Type B pancreatic cell (in vitro differentiated cells): ENCODE data around the gene PRKCQ. TPM values are rescaled to one million over a fixed set of nuclear protein-coding genes. Genes with fewer than 3 reads are reported as not detected.

Source experiments
- DNase-seq: peaks from one replicate; pipeline ENCODE4 v3.0.0; 2021; ENCODE audit warnings: mixed read lengths; ENCODE audit not compliant: unreplicated experiment; ENCODE audit errors: extremely low spot score
- H3K27ac Mint-ChIP-seq: 2 replicates; pipeline ENCODE4 v1.8.0; 2021; ENCODE audit warnings: mild to moderate bottlenecking, mixed read lengths
- H3K27me3 Mint-ChIP-seq: 2 replicates; pipeline ENCODE4 v1.8.0; 2021; ENCODE audit warnings: mixed read lengths
- H3K36me3 Mint-ChIP-seq: 2 replicates; pipeline ENCODE4 v1.8.0; 2021; ENCODE audit warnings: mixed read lengths
- H3K4me1 Mint-ChIP-seq: one replicate; pipeline ENCODE4 v1.8.0; 2021; ENCODE audit warnings: mixed read lengths; ENCODE audit not compliant: unreplicated experiment
- H3K4me3 Mint-ChIP-seq: 2 replicates; pipeline ENCODE4 v1.8.0; 2021; ENCODE audit warnings: mild to moderate bottlenecking, mixed read lengths
- H3K9me3 Mint-ChIP-seq: 2 replicates; pipeline ENCODE4 v1.8.0; 2021; ENCODE audit warnings: mixed read lengths
- total RNA-seq: library from RNA; stranded (reverse); gene quantifications from 2 replicates; pipeline ENCODE4 v1.2.1, GENCODE V29; 2021; ENCODE audit warnings: low replicate concordance
- TF ChIP-seq, protein P1 (sequence below): fragments of 200-600 bp; sonication (generic); conservative IDR thresholded peaks from 2 replicates; pipeline ENCODE4 v1.5.0; 2021; ENCODE audit warnings: antibody characterized with exemption, mild to moderate bottlenecking

The PRKCQ gene
- total RNA-seq, 1 donor from 2014 or later, result 2.0 TPM

DNA sequence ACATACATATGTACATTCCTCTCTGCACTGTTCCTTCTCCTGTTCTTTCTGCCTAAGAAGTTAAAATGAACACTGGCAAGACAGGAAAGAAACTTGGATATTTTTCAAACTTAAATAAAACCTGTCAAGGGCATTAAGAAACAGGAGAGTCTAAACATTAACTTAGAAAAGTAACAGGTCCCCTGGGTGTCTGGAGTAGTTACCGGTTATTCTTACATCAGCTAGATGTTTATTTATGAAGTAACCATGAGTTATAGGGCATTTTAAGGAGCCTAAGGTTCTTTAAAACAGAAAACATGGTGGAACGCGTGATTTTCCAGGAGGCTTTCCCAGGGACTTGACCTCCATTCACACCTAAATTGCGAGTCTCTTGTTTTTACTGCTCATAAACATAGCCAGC lies 148.2 kb downstream of the PRKCQ start:
- no peaks in the 10 kb centered on the region for H3K4me1 Mint-ChIP-seq
- TF ChIP-seq, protein P1, sequence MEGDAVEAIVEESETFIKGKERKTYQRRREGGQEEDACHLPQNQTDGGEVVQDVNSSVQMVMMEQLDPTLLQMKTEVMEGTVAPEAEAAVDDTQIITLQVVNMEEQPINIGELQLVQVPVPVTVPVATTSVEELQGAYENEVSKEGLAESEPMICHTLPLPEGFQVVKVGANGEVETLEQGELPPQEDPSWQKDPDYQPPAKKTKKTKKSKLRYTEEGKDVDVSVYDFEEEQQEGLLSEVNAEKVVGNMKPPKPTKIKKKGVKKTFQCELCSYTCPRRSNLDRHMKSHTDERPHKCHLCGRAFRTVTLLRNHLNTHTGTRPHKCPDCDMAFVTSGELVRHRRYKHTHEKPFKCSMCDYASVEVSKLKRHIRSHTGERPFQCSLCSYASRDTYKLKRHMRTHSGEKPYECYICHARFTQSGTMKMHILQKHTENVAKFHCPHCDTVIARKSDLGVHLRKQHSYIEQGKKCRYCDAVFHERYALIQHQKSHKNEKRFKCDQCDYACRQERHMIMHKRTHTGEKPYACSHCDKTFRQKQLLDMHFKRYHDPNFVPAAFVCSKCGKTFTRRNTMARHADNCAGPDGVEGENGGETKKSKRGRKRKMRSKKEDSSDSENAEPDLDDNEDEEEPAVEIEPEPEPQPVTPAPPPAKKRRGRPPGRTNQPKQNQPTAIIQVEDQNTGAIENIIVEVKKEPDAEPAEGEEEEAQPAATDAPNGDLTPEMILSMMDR, result no peak
- no peaks in the 10 kb centered on the region for H3K9me3 Mint-ChIP-seq
- H3K36me3 Mint-ChIP-seq, result no peaks in the 10 kb centered on the region
- no peak overlapping the region for H3K4me3 Mint-ChIP-seq
- no peak overlapping the region for H3K27ac Mint-ChIP-seq
- peaks cover 7% of the 10 kb centered on the region for H3K27me3 Mint-ChIP-seq
- DNase-seq, result no peak

DNA sequence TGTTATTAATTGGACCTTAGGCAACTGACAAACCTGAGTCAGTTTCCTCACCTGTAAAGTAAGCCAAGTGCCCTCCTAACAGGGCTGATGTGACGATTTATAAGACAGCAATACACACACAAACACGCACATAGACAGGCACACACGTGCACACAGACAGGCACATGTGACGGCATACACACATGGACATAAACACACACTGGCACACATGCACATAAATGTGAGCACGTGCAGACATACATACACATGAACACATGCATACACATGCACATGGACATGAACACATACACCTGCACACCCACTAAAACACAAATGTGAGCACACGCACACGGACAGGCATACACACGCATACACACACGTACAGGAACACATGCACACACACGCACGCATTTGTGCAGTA lies 148.9 kb downstream of the PRKCQ start:
- Mint-ChIP-seq H3K27me3 (peaks cover 7% of the 10 kb centered on the region), H3K27ac (no peak overlapping the region), H3K4me3 (no peak overlapping the region), H3K36me3 (no peaks in the 10 kb centered on the region), H3K4me1 (no peaks in the 10 kb centered on the region), H3K9me3 (no peaks in the 10 kb centered on the region)
- TF ChIP-seq, protein P1, result no peak
- no peak for DNase-seq

DNA sequence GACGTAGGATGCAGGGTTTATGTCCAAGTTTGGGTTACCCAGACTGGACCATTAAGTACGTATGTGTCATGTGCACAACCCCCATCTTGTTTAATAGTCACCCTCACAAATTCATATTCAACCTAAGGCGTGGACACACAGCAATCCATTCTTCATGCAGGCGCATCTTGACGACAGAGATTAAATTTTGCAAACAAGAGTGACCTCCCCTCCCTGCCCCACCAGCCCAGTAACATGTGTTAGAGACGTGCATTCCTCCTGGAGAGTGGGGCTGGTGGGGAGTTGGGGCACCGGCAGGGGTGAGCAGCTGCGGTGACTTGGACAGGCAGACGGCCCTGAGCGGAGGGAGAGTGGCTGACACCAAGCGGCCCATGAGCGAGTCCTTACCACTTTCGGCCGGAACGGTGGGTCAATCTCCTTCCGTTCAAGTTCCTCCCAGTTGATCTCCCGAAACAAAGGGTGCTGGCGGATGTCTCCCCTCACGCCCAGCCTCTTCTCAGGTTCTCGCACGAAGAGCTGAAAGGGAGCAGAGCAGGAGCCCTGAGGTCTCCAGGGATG lies 149.6 kb downstream of the PRKCQ start:
- H3K27me3 Mint-ChIP-seq, result peaks cover 7% of the 10 kb centered on the region
- H3K9me3 Mint-ChIP-seq, result no peaks in the 10 kb centered on the region
- no peak overlapping the region for H3K27ac Mint-ChIP-seq
- no peaks in the 10 kb centered on the region for H3K4me1 Mint-ChIP-seq
- no peaks in the 10 kb centered on the region for H3K36me3 Mint-ChIP-seq
- DNase-seq, result peak; percentile 60
- TF ChIP-seq, protein P1, result no peak
- H3K4me3 Mint-ChIP-seq, result no peak overlapping the region

DNA sequence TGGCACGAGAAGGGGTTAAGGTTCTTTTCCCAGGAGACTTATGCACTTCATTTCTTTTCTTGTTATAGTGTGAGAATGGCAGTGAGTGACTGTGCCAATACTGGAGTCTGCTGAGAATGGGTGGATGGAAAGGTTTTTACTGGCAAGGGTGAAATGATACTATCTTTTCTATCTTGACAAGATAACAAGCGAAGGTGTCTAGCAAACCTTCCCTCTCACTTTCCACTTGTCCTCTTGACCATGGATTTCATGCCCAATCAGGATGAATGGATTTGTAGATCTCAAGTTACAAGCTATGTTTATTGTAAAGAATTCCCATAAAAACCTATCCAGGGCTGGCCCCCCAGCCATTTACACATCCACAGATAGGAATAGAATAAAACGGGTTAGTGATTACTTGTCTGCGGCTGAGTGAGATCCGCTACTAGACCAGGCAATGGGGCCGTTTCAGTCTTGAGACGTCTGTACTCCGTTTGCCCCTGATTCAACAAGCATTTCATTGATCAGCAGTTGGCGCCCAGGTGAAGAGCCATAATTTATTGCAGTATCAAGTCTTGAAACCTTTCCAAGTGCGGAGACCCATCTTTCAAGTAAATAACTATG lies 152.6 kb downstream of the PRKCQ start:
- Mint-ChIP-seq H3K27me3 (peaks cover 11% of the 10 kb centered on the region), H3K27ac (no peak overlapping the region), H3K36me3 (no peaks in the 10 kb centered on the region), H3K4me3 (no peak overlapping the region), H3K9me3 (no peaks in the 10 kb centered on the region), H3K4me1 (no peaks in the 10 kb centered on the region)
- TF ChIP-seq, protein P1, result no peak
- DNase-seq, result no peak

DNA sequence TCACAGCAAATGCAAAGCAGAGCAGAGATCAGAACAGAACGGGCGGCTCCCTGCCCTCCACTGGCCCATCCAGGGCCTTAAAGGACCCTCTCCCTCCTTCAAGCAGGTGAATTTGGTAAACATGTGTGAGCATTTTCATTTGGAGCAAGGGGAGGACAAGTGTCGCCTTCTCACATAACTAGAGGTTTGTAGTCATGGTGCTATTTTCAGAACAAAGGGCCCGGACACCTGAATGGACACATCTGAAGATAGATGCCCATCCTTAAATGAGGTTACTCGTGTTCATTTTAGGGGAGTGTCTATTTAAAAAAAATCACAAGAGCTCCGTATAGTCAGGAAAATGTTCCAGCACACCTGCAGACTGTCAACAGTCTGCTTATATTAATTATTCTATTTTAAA lies 153.8 kb downstream of the PRKCQ start:
- H3K27me3 Mint-ChIP-seq, result peaks cover 7% of the 10 kb centered on the region
- no peaks in the 10 kb centered on the region for H3K9me3 Mint-ChIP-seq
- TF ChIP-seq, protein P1, result no peak
- no peak overlapping the region for H3K4me3 Mint-ChIP-seq
- no peaks in the 10 kb centered on the region for H3K36me3 Mint-ChIP-seq
- no peak overlapping the region for H3K27ac Mint-ChIP-seq
- DNase-seq, result no peak
- no peaks in the 10 kb centered on the region for H3K4me1 Mint-ChIP-seq
